Measurements from ENCODE around the gene SLC25A34.

DNA sequence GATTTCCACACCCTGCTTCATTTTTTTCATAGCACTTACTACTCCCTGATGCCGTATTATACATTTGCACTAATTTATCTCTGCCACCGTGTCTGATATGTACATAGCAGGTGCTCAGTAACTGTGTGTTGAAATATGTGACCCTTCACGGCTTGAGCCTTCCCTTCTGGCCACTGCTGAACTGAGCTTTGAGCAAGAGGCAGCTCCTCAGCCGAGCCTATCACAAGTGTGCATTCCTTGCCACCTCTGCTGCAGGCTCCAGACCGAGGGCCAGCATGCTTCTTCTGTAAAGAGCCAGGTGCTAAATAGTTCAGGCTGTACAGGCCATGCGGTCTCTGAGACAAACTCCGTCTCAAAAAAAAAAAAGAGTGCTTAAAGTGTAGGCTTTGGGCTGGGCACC lies 29.3 kb upstream of the SLC25A34 start:
- TF ChIP-seq, protein P1, sequence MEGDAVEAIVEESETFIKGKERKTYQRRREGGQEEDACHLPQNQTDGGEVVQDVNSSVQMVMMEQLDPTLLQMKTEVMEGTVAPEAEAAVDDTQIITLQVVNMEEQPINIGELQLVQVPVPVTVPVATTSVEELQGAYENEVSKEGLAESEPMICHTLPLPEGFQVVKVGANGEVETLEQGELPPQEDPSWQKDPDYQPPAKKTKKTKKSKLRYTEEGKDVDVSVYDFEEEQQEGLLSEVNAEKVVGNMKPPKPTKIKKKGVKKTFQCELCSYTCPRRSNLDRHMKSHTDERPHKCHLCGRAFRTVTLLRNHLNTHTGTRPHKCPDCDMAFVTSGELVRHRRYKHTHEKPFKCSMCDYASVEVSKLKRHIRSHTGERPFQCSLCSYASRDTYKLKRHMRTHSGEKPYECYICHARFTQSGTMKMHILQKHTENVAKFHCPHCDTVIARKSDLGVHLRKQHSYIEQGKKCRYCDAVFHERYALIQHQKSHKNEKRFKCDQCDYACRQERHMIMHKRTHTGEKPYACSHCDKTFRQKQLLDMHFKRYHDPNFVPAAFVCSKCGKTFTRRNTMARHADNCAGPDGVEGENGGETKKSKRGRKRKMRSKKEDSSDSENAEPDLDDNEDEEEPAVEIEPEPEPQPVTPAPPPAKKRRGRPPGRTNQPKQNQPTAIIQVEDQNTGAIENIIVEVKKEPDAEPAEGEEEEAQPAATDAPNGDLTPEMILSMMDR (IDR thresholded peaks at IDR 0.05) = no peak
- no peak for TF ChIP-seq POLR2A (IDR thresholded peaks at IDR 0.05)
